Gastrocnemius medialis (tissue), 4 donors: ENCODE results near the gene ANKRD65. TPM values are rescaled to one million over a fixed set of nuclear protein-coding genes. Genes with fewer than 3 reads are reported as not detected.
A peak's percentile ranks its signal among the peaks of the same experiment; 100 is the strongest.

ENCODE experiments used
- ATAC-seq, 2 donors: fragments of 150-250 bp; one replicate each; pipeline ENCODE4 v1.9.1; 2016
- DNase-seq, 2 donors: peaks; one replicate each; pipeline ENCODE4 v3.0.0-alpha.2; 2019
- H3K27ac ChIP-seq, 4 donors: fragments of 200-600 bp; sonication (generic); 1 replicate in 1 of 4; 2 replicates in 3 of 4; pipeline ENCODE4 v1.5.1; 2016 to 2018; ENCODE audit warnings: mild to moderate bottlenecking in 2 of 4, moderate library complexity in 1 of 4
- H3K27me3 ChIP-seq, 3 donors: fragments of 200-600 bp; sonication (generic) in 2 of 3; 1 replicate in 1 of 3; 2 replicates in 2 of 3; pipeline versions ENCODE4 v1.5.1 to v1.6.0; 2016 to 2019; ENCODE audit warnings: mild to moderate bottlenecking in 1 of 3, moderate library complexity in 1 of 3
- H3K36me3 ChIP-seq, 2 donors: fragments of 200-600 bp; sonication (generic) in 1 of 2; one replicate each; pipeline ENCODE4 v1.5.1; 2017 to 2018
- H3K4me1 ChIP-seq, 2 donors: fragments of 200-600 bp; sonication (generic) in 1 of 2; one replicate each; pipeline ENCODE4 v1.5.1; 2016 to 2017; ENCODE audit warnings: mild to moderate bottlenecking in 2 of 2
- H3K4me3 ChIP-seq, 4 donors: fragments of 200-600 bp; sonication (generic) in 3 of 4; 1 replicate in 1 of 4; 2 replicates in 3 of 4; pipeline ENCODE4 v1.5.1; 2016 to 2019; ENCODE audit warnings: mild to moderate bottlenecking in 2 of 4
- H3K9me3 ChIP-seq, 3 donors: fragments of 200-600 bp; sonication (generic) in 2 of 3; 1 replicate in 1 of 3; 2 replicates in 2 of 3; pipeline ENCODE4 v1.5.1; 2016 to 2019
- POLR2A ChIP-seq, 2 donors: fragments of 450-650 bp; IDR thresholded peaks; one replicate each; pipeline ENCODE4 v1.6.1; 2017; ENCODE audit warnings: antibody characterized with exemption in 2 of 2, mild to moderate bottlenecking in 2 of 2, moderate library complexity in 2 of 2
- in situ Hi-C, 4 donors: fragments of 200-750 bp; cut with MboI; loops; one replicate each; pipeline versions ENCODE4 v1.15.0 to v1.8.0; 2017; ENCODE audit warnings: low sequenced_read_pairs in 4 of 4
- intact Hi-C: fragments of 100-400 bp; cut with DNase I; formaldehyde crosslinking; loops from one replicate; pipeline ENCODE4 v1.15.1; 2023; ENCODE audit warnings: low total_unique reads
- total RNA-seq, 4 donors: library from RNA; depleted of rRNA; stranded (reverse); fragments of >200 nt; gene quantifications; one replicate each; pipeline versions ENCODE4 v1.1.0 to v1.2.3, GENCODE V29; 2016
- TF ChIP-seq, protein P1 (sequence below), 5 experiments: fragments of 450-650 bp in 3 of 5; fragments of 200-600 bp in 2 of 5; sonication (generic) in 2 of 5; IDR thresholded peaks in 4 of 5; conservative IDR thresholded peaks in 1 of 5; 1 replicate in 4 of 5; 2 replicates in 1 of 5; pipeline ENCODE4 v1.5.1; 2016 to 2019; ENCODE audit warnings: antibody characterized with exemption in 5 of 5, mild to moderate bottlenecking in 3 of 5, moderate library complexity in 3 of 5

ANKRD65 gene
- total RNA-seq, 4 donors from 2014 or later, result 0.16 to 1.8 (median 1.3) TPM

- Histone ChIP-seq H3K4me1 (peaks cover 21 to 27% of the 10 kb centered on the region in 2 donors), H3K9me3 (no peaks in the 10 kb centered on the region), H3K27me3 (peaks cover 2 to 9% (median 4%) of the 10 kb centered on the region in 3 donors), H3K36me3 (no peaks in the 10 kb centered on the region), H3K27ac (peak overlapping the region in 1 of 4 donors; percentile 18), H3K4me3 (peak overlapping the region in 3 of 4 donors; percentile 28 to 42 (median 32))
- ATAC-seq (no peak), DNase-seq (no peak)
- intact Hi-C loops (no loop called here), in situ Hi-C loops (no loop called here)
- TF ChIP-seq, protein P1, sequence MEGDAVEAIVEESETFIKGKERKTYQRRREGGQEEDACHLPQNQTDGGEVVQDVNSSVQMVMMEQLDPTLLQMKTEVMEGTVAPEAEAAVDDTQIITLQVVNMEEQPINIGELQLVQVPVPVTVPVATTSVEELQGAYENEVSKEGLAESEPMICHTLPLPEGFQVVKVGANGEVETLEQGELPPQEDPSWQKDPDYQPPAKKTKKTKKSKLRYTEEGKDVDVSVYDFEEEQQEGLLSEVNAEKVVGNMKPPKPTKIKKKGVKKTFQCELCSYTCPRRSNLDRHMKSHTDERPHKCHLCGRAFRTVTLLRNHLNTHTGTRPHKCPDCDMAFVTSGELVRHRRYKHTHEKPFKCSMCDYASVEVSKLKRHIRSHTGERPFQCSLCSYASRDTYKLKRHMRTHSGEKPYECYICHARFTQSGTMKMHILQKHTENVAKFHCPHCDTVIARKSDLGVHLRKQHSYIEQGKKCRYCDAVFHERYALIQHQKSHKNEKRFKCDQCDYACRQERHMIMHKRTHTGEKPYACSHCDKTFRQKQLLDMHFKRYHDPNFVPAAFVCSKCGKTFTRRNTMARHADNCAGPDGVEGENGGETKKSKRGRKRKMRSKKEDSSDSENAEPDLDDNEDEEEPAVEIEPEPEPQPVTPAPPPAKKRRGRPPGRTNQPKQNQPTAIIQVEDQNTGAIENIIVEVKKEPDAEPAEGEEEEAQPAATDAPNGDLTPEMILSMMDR (IDR thresholded peaks at IDR 0.05 in 4 of 5, conservative IDR thresholded peaks at IDR 0.05 in 1 of 5), result no peak
- no peak for TF ChIP-seq POLR2A (IDR thresholded peaks at IDR 0.05)
Observed at GRCh38 chr1:1427106-1427819, 6.2 kb upstream of the ANKRD65 start.

GRCh38 chr1:1426496-1427105, 5.5 kb upstream of the ANKRD65 start:
- H3K4me3 ChIP-seq, result no peak overlapping the region
- H3K27ac ChIP-seq, result no peak overlapping the region
- peaks cover 20 to 21% of the 10 kb centered on the region in 2 donors for H3K4me1 ChIP-seq
- intact Hi-C loops (no loop called here), in situ Hi-C loops (no loop called here)
- H3K27me3 ChIP-seq, result peaks cover 2 to 9% (median 4%) of the 10 kb centered on the region in 3 donors
- H3K36me3 ChIP-seq, result no peaks in the 10 kb centered on the region
- TF ChIP-seq, protein P1 (IDR thresholded peaks at IDR 0.05 in 4 of 5, conservative IDR thresholded peaks at IDR 0.05 in 1 of 5), result no peak
- TF ChIP-seq POLR2A (IDR thresholded peaks at IDR 0.05), result no peak
- DNase-seq (no peak), ATAC-seq (no peak)
- H3K9me3 ChIP-seq, result no peaks in the 10 kb centered on the region

GRCh38 chr1:1425753-1426495, 4.8 kb upstream of the ANKRD65 start:
- in situ Hi-C loops (no loop called here), intact Hi-C loops (no loop called here)
- TF ChIP-seq, protein P1 (IDR thresholded peaks at IDR 0.05 in 4 of 5, conservative IDR thresholded peaks at IDR 0.05 in 1 of 5), result no peak
- TF ChIP-seq POLR2A (IDR thresholded peaks at IDR 0.05), result no peak
- Histone ChIP-seq H3K27me3 (peaks cover 2 to 9% (median 4%) of the 10 kb centered on the region in 3 donors), H3K36me3 (no peaks in the 10 kb centered on the region), H3K27ac (no peak overlapping the region), H3K4me1 (peaks cover 14% of the 10 kb centered on the region in 2 donors), H3K9me3 (no peaks in the 10 kb centered on the region), H3K4me3 (no peak overlapping the region)
- DNase-seq (no peak), ATAC-seq (no peak)

- no peak for DNase-seq
- Histone ChIP-seq H3K9me3 (no peaks in the 10 kb centered on the region), H3K27me3 (peaks cover 2 to 9% (median 4%) of the 10 kb centered on the region in 3 donors), H3K27ac (no peak overlapping the region), H3K4me1 (peaks cover 10 to 12% of the 10 kb centered on the region in 2 donors), H3K4me3 (no peak overlapping the region), H3K36me3 (no peaks in the 10 kb centered on the region)
- no peak for ATAC-seq
- intact Hi-C loops, result no loop called here
- in situ Hi-C loops, result no loop called here
- TF ChIP-seq, protein P1 (IDR thresholded peaks at IDR 0.05 in 4 of 5, conservative IDR thresholded peaks at IDR 0.05 in 1 of 5), result no peak
- no peak for TF ChIP-seq POLR2A (IDR thresholded peaks at IDR 0.05)
Observed at GRCh38 chr1:1425426-1425752, 4.3 kb upstream of the ANKRD65 start.
